HG03457 (cell line): ENCODE data around the gene SLC9A8.
"Not testable (repeated sequence)": the region's sequence is repeated elsewhere in the genome, so short reads cannot be mapped to it uniquely, and the experiment has no call there.

ENCODE experiments used
- ATAC-seq: cut with Tn5 transposase; IDR thresholded peaks from one replicate; pipeline ENCODE4 v1.9.1; 2021; ENCODE audit warnings: moderate number of reproducible peaks; ENCODE audit not compliant: unreplicated experiment

Gene SLC9A8

GRCh38 chr20:49891476-49892110 is 79.0 kb downstream of the SLC9A8 start:
- no peak for ATAC-seq

- no peak for ATAC-seq
Measured at GRCh38 chr20:49892260-49892659, 79.6 kb downstream of the SLC9A8 start.

- ATAC-seq, result no peak
Measured at GRCh38 chr20:49892817-49893216, 80.2 kb downstream of the SLC9A8 start.

- ATAC-seq, result no peak
Measured at GRCh38 chr20:49893242-49894072, 80.8 kb downstream of the SLC9A8 start.

- ATAC-seq, result no peak
Measured at GRCh38 chr20:49894073-49894470, 81.4 kb downstream of the SLC9A8 start.

GRCh38 chr20:49895474-49896093 is 83.0 kb downstream of the SLC9A8 start:
- not testable (repeated sequence) for ATAC-seq

GRCh38 chr20:49896204-49896603 is 83.6 kb downstream of the SLC9A8 start:
- ATAC-seq, result no peak

- ATAC-seq, result no peak
Measured at GRCh38 chr20:49899541-49900383, 87.1 kb downstream of the SLC9A8 start.

GRCh38 chr20:49901588-49901987 is 89.0 kb downstream of the SLC9A8 start:
- no peak for ATAC-seq

- no peak for ATAC-seq
Measured at GRCh38 chr20:49904440-49905214, 92.0 kb downstream of the SLC9A8 start.

- no peak for ATAC-seq
Measured at GRCh38 chr20:49905415-49906091, 92.9 kb downstream of the SLC9A8 start.

- no peak for ATAC-seq
Measured at GRCh38 chr20:49906101-49906604, 93.5 kb downstream of the SLC9A8 start.

- ATAC-seq, result no peak
Measured at GRCh38 chr20:49906615-49907154, 94.1 kb downstream of the SLC9A8 start.

GRCh38 chr20:49907405-49908257 is 95.0 kb downstream of the SLC9A8 start:
- ATAC-seq, result no peak

GRCh38 chr20:49908258-49908565 is 95.6 kb downstream of the SLC9A8 start:
- ATAC-seq, result no peak

GRCh38 chr20:49909499-49910339 is 97.1 kb downstream of the SLC9A8 start:
- ATAC-seq, result no peak

- no peak for ATAC-seq
Measured at GRCh38 chr20:49910340-49910706, 97.7 kb downstream of the SLC9A8 start.
